ENCODE measurements around the gene FOXP1. TPM values are rescaled to one million over a fixed set of nuclear protein-coding genes. Genes with fewer than 3 reads are reported as not detected.

FOXP1 gene
- polyA plus RNA-seq, 1 donor (not counting 4 experiments of a cell fraction or from before 2014, with no cell fraction given), result 14.6 TPM

- H3K4me3 ChIP-seq (ENCODE audit: control insufficient read depth in 2 of 3, extremely low read depth in 1 of 3, insufficient read depth in 2 of 3, low read depth in 1 of 3, low read length in 3 of 3), result no peak overlapping the region
- TF ChIP-seq EZH2 (IDR thresholded peaks at IDR 0.05; ENCODE audit: low read length) (no peak), CTCF (optimal IDR thresholded peaks at IDR 0.05 in 1 of 3, IDR thresholded peaks at IDR 0.05 in 1 of 3, conservative IDR thresholded peaks at IDR 0.05 in 1 of 3; ENCODE audit: extremely low read depth in 1 of 3, insufficient read depth in 2 of 3, low read length in 3 of 3) (no peak)
- H3K27me3 ChIP-seq (ENCODE audit: control insufficient read depth, extremely low read depth, insufficient read depth, low read length), result no peaks in the 10 kb centered on the region
- dilution Hi-C loops (cut with MboI; ENCODE audit: extremely low pct_ligation_motif_present, low sequenced_read_pairs), result no loop called here
- H4K20me1 ChIP-seq (ENCODE audit: control insufficient read depth, extremely low read depth, insufficient read depth, low read length), result no peaks in the 10 kb centered on the region
- FAIRE-seq, result no peak
- no peaks in the 10 kb centered on the region for H3K79me2 ChIP-seq (ENCODE audit: control insufficient read depth, insufficient read depth, low read length)
- H3K9me3 ChIP-seq (ENCODE audit: control insufficient read depth, low read depth, low read length), result no peaks in the 10 kb centered on the region
- peaks cover 22% of the 10 kb centered on the region for H3K4me1 ChIP-seq (ENCODE audit: control insufficient read depth, extremely low read depth, insufficient read depth, low read length)
- H3K9me1 ChIP-seq (ENCODE audit: control insufficient read depth, extremely low read depth, insufficient read depth, low read length), result no peaks in the 10 kb centered on the region
- DNase-seq (ENCODE audit: low read depth, low spot score), result no peak
- H3K36me3 ChIP-seq (ENCODE audit: control insufficient read depth in 2 of 2, extremely low read depth in 1 of 2, insufficient read depth in 2 of 2, low read length in 2 of 2), result no peaks in the 10 kb centered on the region
- H3K9ac ChIP-seq (ENCODE audit: control insufficient read depth, extremely low read depth, insufficient read depth, low read length), result no peak overlapping the region
- no peak overlapping the region for H2AFZ ChIP-seq (ENCODE audit: control insufficient read depth, low read length)
- no peak overlapping the region for H3K27ac ChIP-seq (ENCODE audit: control insufficient read depth, insufficient read depth, low read length)
- H3K4me2 ChIP-seq (ENCODE audit: control insufficient read depth, extremely low read depth, insufficient read depth, low read depth, low read length), result no peak overlapping the region
Observed at GRCh38 chr3:71465371-71466036, 118.0 kb downstream of the FOXP1 start.

- no peak overlapping the region for H3K27ac ChIP-seq (ENCODE audit: control insufficient read depth, insufficient read depth, low read length)
- FAIRE-seq (no peak), DNase-seq (ENCODE audit: low read depth, low spot score) (no peak)
- H3K4me2 ChIP-seq (ENCODE audit: control insufficient read depth, extremely low read depth, insufficient read depth, low read depth, low read length), result no peak overlapping the region
- no peaks in the 10 kb centered on the region for H3K27me3 ChIP-seq (ENCODE audit: control insufficient read depth, extremely low read depth, insufficient read depth, low read length)
- H3K79me2 ChIP-seq (ENCODE audit: control insufficient read depth, insufficient read depth, low read length), result no peaks in the 10 kb centered on the region
- no peaks in the 10 kb centered on the region for H3K9me3 ChIP-seq (ENCODE audit: control insufficient read depth, low read depth, low read length)
- no peak overlapping the region for H3K4me3 ChIP-seq (ENCODE audit: control insufficient read depth in 2 of 3, extremely low read depth in 1 of 3, insufficient read depth in 2 of 3, low read depth in 1 of 3, low read length in 3 of 3)
- no peak for TF ChIP-seq EZH2 (IDR thresholded peaks at IDR 0.05; ENCODE audit: low read length)
- no peak for TF ChIP-seq CTCF (optimal IDR thresholded peaks at IDR 0.05 in 1 of 3, IDR thresholded peaks at IDR 0.05 in 1 of 3, conservative IDR thresholded peaks at IDR 0.05 in 1 of 3; ENCODE audit: extremely low read depth in 1 of 3, insufficient read depth in 2 of 3, low read length in 3 of 3)
- H2AFZ ChIP-seq (ENCODE audit: control insufficient read depth, low read length), result no peak overlapping the region
- H3K9ac ChIP-seq (ENCODE audit: control insufficient read depth, extremely low read depth, insufficient read depth, low read length), result no peak overlapping the region
- H3K4me1 ChIP-seq (ENCODE audit: control insufficient read depth, extremely low read depth, insufficient read depth, low read length), result peaks cover 22% of the 10 kb centered on the region
- no peaks in the 10 kb centered on the region for H4K20me1 ChIP-seq (ENCODE audit: control insufficient read depth, extremely low read depth, insufficient read depth, low read length)
- dilution Hi-C loops (cut with MboI; ENCODE audit: extremely low pct_ligation_motif_present, low sequenced_read_pairs), result no loop called here
- H3K36me3 ChIP-seq (ENCODE audit: control insufficient read depth in 2 of 2, extremely low read depth in 1 of 2, insufficient read depth in 2 of 2, low read length in 2 of 2), result no peaks in the 10 kb centered on the region
- H3K9me1 ChIP-seq (ENCODE audit: control insufficient read depth, extremely low read depth, insufficient read depth, low read length), result no peaks in the 10 kb centered on the region
Observed at GRCh38 chr3:71464613-71465012, 118.9 kb downstream of the FOXP1 start.

Data from keratinocyte (primary cell).